H1 (cell line): ENCODE measurements around the gene RGS6. TPM values are rescaled to one million over a fixed set of nuclear protein-coding genes. Genes with fewer than 3 reads are reported as not detected.

Experiments used
- POU5F1 ChIP-seq: IDR thresholded peaks from 2 replicates; pipeline ENCODE4 v1.6.1; 2011; ENCODE audit warnings: low read depth, mild to moderate bottlenecking, low read length, moderate library complexity
- polyA plus RNA-seq, 7 experiments: library from polyadenylated mRNA; depleted of rRNA in 3 of 7; stranded (reverse) in 5 of 7; unstranded in 2 of 7; fragments of >200 nt in 5 of 7; fragments of 200-250 nt in 2 of 7; gene quantifications; 1 replicate in 5 of 7; 2 replicates in 1 of 7; 4 replicates in 1 of 7; pipeline versions ENCODE4 v1.2.1 to v1.2.3, GENCODE V29; 2011 to 2013; ENCODE audit warnings: missing spikeins in 2 of 7, mixed read lengths in 2 of 7
- total RNA-seq: library from RNA; stranded (reverse); fragmentation: NEBNext Ultra II Directional; extraction: Animal tissue kit (Norgen Biotek cat#: 25700); gene quantifications from 2 replicates; pipeline ENCODE4 v1.2.1, GENCODE V29; 2021
- TF ChIP-seq, protein P1 (sequence below): IDR thresholded peaks from 2 replicates; pipeline ENCODE4 v1.6.1; 2012; ENCODE audit warnings: inconsistent platforms

Gene RGS6
- total and polyA plus RNA-seq, 2 of the 8 experiments (the other 6 are each of a cell fraction or from before 2014, with no cell fraction given) = 0.26 to 1.1 TPM

GRCh38 chr14:72605096-72605920 lies 673.1 kb downstream of the RGS6 start (continued):
- TF ChIP-seq, protein P1, sequence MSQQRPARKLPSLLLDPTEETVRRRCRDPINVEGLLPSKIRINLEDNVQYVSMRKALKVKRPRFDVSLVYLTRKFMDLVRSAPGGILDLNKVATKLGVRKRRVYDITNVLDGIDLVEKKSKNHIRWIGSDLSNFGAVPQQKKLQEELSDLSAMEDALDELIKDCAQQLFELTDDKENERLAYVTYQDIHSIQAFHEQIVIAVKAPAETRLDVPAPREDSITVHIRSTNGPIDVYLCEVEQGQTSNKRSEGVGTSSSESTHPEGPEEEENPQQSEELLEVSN = no peak
- no peak for TF ChIP-seq POU5F1
- TF ChIP-seq, all 59 proteins: peak for 0
